Neuronal stem cell (in vitro differentiated cells): ENCODE data around the gene ERC1.

Source experiments
- DNase-seq: peaks from one replicate; pipeline ENCODE4 v3.0.0-alpha.2; 2013; ENCODE audit warnings: low spot score
- H2AFZ ChIP-seq: one replicate; pipeline ENCODE4 v1.6.1; 2013; ENCODE audit warnings: mild to moderate bottlenecking, low read length, inconsistent platforms
- H2AK5ac ChIP-seq: 2 replicates; pipeline ENCODE4 v1.6.1; 2013; ENCODE audit warnings: low read depth, mild to moderate bottlenecking, inconsistent platforms, low read length, moderate library complexity, mixed read lengths
- H2BK120ac ChIP-seq: 2 replicates; pipeline ENCODE4 v1.6.1; 2013; ENCODE audit warnings: low read depth, mild to moderate bottlenecking, inconsistent platforms, low read length, moderate library complexity, mixed read lengths
- H2BK12ac ChIP-seq: one replicate; pipeline ENCODE4 v1.6.1; 2013; ENCODE audit warnings: low read length, inconsistent platforms
- H2BK15ac ChIP-seq: 2 replicates; pipeline ENCODE4 v1.6.1; 2013; ENCODE audit warnings: mild to moderate bottlenecking, low read length, inconsistent platforms, mixed read lengths
- H2BK5ac ChIP-seq: one replicate; pipeline ENCODE4 v1.6.1; 2013; ENCODE audit warnings: inconsistent platforms, mild to moderate bottlenecking, low read length, moderate library complexity
- H3K14ac ChIP-seq: one replicate; pipeline ENCODE4 v1.6.1; 2013; ENCODE audit warnings: low read length, inconsistent platforms
- H3K18ac ChIP-seq: 2 replicates; pipeline ENCODE4 v1.6.1; 2013; ENCODE audit warnings: low read length, inconsistent platforms
- H3K23ac ChIP-seq: 2 replicates; pipeline ENCODE4 v1.6.1; 2013; ENCODE audit warnings: low read depth, mild to moderate bottlenecking, mixed read lengths, low read length, inconsistent platforms; ENCODE audit not compliant: poor library complexity
- H3K27ac ChIP-seq: replicated peaks from 3 replicates; pipeline ENCODE4 v1.5.1; 2013; ENCODE audit warnings: low read length, inconsistent platforms
- H3K27me3 ChIP-seq, 3 experiments: 2 replicates each; pipeline ENCODE4 v1.6.1; 2013; ENCODE audit warnings: low read length in 3 of 3, mild to moderate bottlenecking in 2 of 3, inconsistent platforms in 1 of 3, low read depth in 1 of 3, mixed read lengths in 1 of 3, moderate library complexity in 1 of 3; ENCODE audit not compliant: control insufficient read depth in 3 of 3, insufficient read depth in 3 of 3
- H3K36me3 ChIP-seq, 2 donors: replicated peaks in 1 of 2; 2 replicates each; pipeline ENCODE4 v1.6.1; 2013; ENCODE audit warnings: low read length in 2 of 2; ENCODE audit not compliant: control insufficient read depth in 2 of 2, insufficient read depth in 2 of 2
- H3K4ac ChIP-seq: 2 replicates; pipeline ENCODE4 v1.6.1; 2013; ENCODE audit warnings: inconsistent platforms, mild to moderate bottlenecking, low read length, moderate library complexity
- H3K4me1 ChIP-seq, 2 donors: 1 replicate in 1 of 2; 2 replicates in 1 of 2; pipeline ENCODE4 v1.6.1; 2013; ENCODE audit warnings: low read length in 2 of 2, low read depth in 1 of 2; ENCODE audit not compliant: control insufficient read depth in 2 of 2, insufficient read depth in 1 of 2
- H3K4me2 ChIP-seq: one replicate; pipeline ENCODE4 v1.6.1; 2013; ENCODE audit warnings: mild to moderate bottlenecking, low read length, inconsistent platforms; ENCODE audit not compliant: insufficient read depth, poor library complexity, severe bottlenecking
- H3K4me3 ChIP-seq, 2 donors: 2 replicates each; pipeline ENCODE4 v1.5.1; 2013; ENCODE audit warnings: low read length in 2 of 2, mild to moderate bottlenecking in 2 of 2, inconsistent platforms in 1 of 2, moderate library complexity in 1 of 2
- H3K79me1 ChIP-seq: one replicate; pipeline ENCODE4 v1.6.1; 2013; ENCODE audit warnings: low read depth, mild to moderate bottlenecking, inconsistent platforms, low read length, moderate library complexity
- H3K9ac ChIP-seq: one replicate; pipeline ENCODE4 v1.6.1; 2013; ENCODE audit warnings: mild to moderate bottlenecking, low read depth, low read length, inconsistent platforms; ENCODE audit not compliant: poor library complexity
- H3K9me3 ChIP-seq, 2 donors: replicated peaks in 1 of 2; 2 replicates each; pipeline versions ENCODE3 to v1.6.1; 2013; ENCODE audit warnings: low read length in 2 of 2, mild to moderate bottlenecking in 2 of 2, inconsistent platforms in 1 of 2, low read depth in 1 of 2, mixed read lengths in 1 of 2, moderate library complexity in 1 of 2; ENCODE audit not compliant: control insufficient read depth in 2 of 2, insufficient read depth in 1 of 2
- H4K8ac ChIP-seq: one replicate; pipeline ENCODE4 v1.6.1; 2013; ENCODE audit warnings: low read depth, mild to moderate bottlenecking, inconsistent platforms, low read length, moderate library complexity
- H4K91ac ChIP-seq: one replicate; pipeline ENCODE4 v1.6.1; 2013; ENCODE audit warnings: low read length, low read depth, mild to moderate bottlenecking, inconsistent platforms; ENCODE audit not compliant: poor library complexity
- WGBS, 2 donors: extraction: QIAGEN DNeasy Blood & Tissue Kit; methylation state at CpG; one replicate each; pipeline ENCODE4 v1.1.7; 2013; ENCODE audit warnings: missing lambda C conversion rate in 2 of 2, mixed read lengths in 1 of 2; ENCODE audit not compliant: insufficient read length in 2 of 2, insufficient replicate concordance in 1 of 2; ENCODE audit errors: extremely low coverage in 2 of 2; 5-methylcytosine and 5-hydroxymethylcytosine counted together

The ERC1 gene

GRCh38 chr12:1435456-1435855 lies 444.4 kb downstream of the ERC1 start:
- Histone ChIP-seq H2AFZ (no peak overlapping the region), H3K9me3 (no peaks in the 10 kb centered on the region), H2BK120ac (no peak overlapping the region), H3K18ac (no peak overlapping the region), H3K9ac (no peak overlapping the region), H3K27ac (no peak overlapping the region), H4K91ac (no peak overlapping the region), H3K36me3 (no peaks in the 10 kb centered on the region), H2BK15ac (no peak overlapping the region), H3K4me2 (no peak overlapping the region), H2BK12ac (no peak overlapping the region), H4K8ac (no peak overlapping the region), H3K4me1 (no peaks in the 10 kb centered on the region), H3K27me3 (no peaks in the 10 kb centered on the region), H3K23ac (no peak overlapping the region), H3K4me3 (no peak overlapping the region), H3K14ac (no peak overlapping the region), H3K4ac (no peak overlapping the region), H2AK5ac (no peak overlapping the region), H2BK5ac (no peak overlapping the region), H3K79me1 (no peaks in the 10 kb centered on the region)
- DNase-seq: no peak
- no CpG with 5 or more reads among the region's 3 CpGs for WGBS, 2 donors

- no peak for DNase-seq
- Histone ChIP-seq H3K9me3 (no peaks in the 10 kb centered on the region), H3K14ac (no peak overlapping the region), H4K91ac (no peak overlapping the region), H3K4me1 (no peaks in the 10 kb centered on the region), H2AFZ (no peak overlapping the region), H3K27me3 (no peaks in the 10 kb centered on the region), H2BK12ac (no peak overlapping the region), H3K23ac (no peak overlapping the region), H2BK15ac (no peak overlapping the region), H2BK5ac (no peak overlapping the region), H3K4ac (no peak overlapping the region), H3K9ac (no peak overlapping the region), H3K4me3 (no peak overlapping the region), H2BK120ac (no peak overlapping the region), H3K79me1 (no peaks in the 10 kb centered on the region), H3K18ac (no peak overlapping the region), H3K4me2 (no peak overlapping the region), H2AK5ac (no peak overlapping the region), H3K27ac (no peak overlapping the region), H4K8ac (no peak overlapping the region), H3K36me3 (no peaks in the 10 kb centered on the region)
- no CpG with 5 or more reads among the region's 6 CpGs for WGBS, 2 donors
Measured at GRCh38 chr12:1436015-1436414, 445.0 kb downstream of the ERC1 start.

- H3K27ac ChIP-seq: no peak overlapping the region
- no peak overlapping the region for H2BK15ac ChIP-seq
- no peaks in the 10 kb centered on the region for H3K27me3 ChIP-seq
- no peak overlapping the region for H2BK120ac ChIP-seq
- no CpG with 5 or more reads among the region's 3 CpGs for WGBS, 2 donors
- H3K4me2 ChIP-seq: no peak overlapping the region
- no peaks in the 10 kb centered on the region for H3K36me3 ChIP-seq
- no peak overlapping the region for H3K9ac ChIP-seq
- no peak for DNase-seq
- H3K14ac ChIP-seq: no peak overlapping the region
- H4K8ac ChIP-seq: no peak overlapping the region
- no peaks in the 10 kb centered on the region for H3K9me3 ChIP-seq
- no peak overlapping the region for H3K23ac ChIP-seq
- no peak overlapping the region for H2BK12ac ChIP-seq
- H3K4ac ChIP-seq: no peak overlapping the region
- no peak overlapping the region for H3K18ac ChIP-seq
- H2AFZ ChIP-seq: no peak overlapping the region
- H3K4me1 ChIP-seq: no peaks in the 10 kb centered on the region
- H3K79me1 ChIP-seq: no peaks in the 10 kb centered on the region
- no peak overlapping the region for H2AK5ac ChIP-seq
- H4K91ac ChIP-seq: no peak overlapping the region
- H2BK5ac ChIP-seq: no peak overlapping the region
- no peak overlapping the region for H3K4me3 ChIP-seq
Measured at GRCh38 chr12:1436981-1437380, 446.0 kb downstream of the ERC1 start.

- no peak overlapping the region for H3K18ac ChIP-seq
Measured at GRCh38 chr12:1439201-1439600, 448.2 kb downstream of the ERC1 start.

More at GRCh38 chr12:1439201-1439600, 448.2 kb downstream of the ERC1 start:
- Histone ChIP-seq H3K27me3 (no peaks in the 10 kb centered on the region), H2BK120ac (no peak overlapping the region), H2BK15ac (no peak overlapping the region), H3K9ac (no peak overlapping the region), H3K4ac (no peak overlapping the region), H2AFZ (no peak overlapping the region), H2BK5ac (no peak overlapping the region), H3K9me3 (no peaks in the 10 kb centered on the region), H3K4me3 (no peak overlapping the region), H3K23ac (no peak overlapping the region), H4K91ac (no peak overlapping the region), H3K14ac (no peak overlapping the region), H3K4me2 (no peak overlapping the region), H3K79me1 (no peaks in the 10 kb centered on the region), H2BK12ac (no peak overlapping the region), H2AK5ac (no peak overlapping the region), H3K36me3 (no peaks in the 10 kb centered on the region), H3K4me1 (peaks cover 0 to 3% of the 10 kb centered on the region in 2 donors), H3K27ac (no peak overlapping the region), H4K8ac (no peak overlapping the region)
- no peak for DNase-seq
- WGBS, 2 donors: no CpG with 5 or more reads among the region's 1 CpG
